ENCODE measurements around the gene ZNF610.

ZNF610 gene

DNA sequence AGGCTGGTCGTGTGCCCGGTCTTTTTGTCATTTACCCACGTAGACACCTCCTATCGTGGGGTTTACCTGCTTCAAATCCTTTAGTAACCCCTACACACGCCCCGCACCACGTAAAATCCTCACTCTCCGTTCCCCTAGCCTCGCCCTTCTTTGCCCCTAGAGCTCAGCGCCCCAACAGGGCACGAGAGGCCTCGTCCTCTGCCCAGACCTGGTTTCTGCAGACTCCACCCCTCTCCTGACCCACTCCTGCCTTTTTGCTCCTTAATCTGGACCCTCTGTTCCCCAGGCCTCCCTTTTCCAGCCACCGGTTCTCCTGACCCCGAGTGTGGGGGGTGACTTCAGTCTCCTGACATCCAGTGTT is 62.0 kb downstream of the ZNF610 start:
- no peak for DNase-seq

DNA sequence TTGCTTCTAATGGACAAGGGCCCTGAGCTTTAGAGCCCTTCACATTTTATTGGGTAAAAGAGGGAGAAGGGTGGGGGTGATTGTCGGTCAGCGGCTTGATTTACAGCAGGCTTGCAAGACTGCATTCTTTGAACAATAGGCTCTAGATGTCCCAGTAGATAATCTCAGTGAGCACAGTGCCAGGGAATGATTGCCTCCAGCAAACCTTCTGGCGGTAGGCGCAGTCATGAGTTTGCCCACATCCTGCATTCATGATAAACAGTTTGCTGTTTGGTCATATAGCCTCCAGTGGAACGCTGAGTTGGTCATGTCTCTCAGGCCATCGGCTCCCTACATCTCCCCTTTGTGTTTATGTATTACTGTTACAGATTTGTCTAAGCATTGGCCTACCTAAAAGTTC is 74.2 kb downstream of the ZNF610 start:
- no peak for DNase-seq

DNA sequence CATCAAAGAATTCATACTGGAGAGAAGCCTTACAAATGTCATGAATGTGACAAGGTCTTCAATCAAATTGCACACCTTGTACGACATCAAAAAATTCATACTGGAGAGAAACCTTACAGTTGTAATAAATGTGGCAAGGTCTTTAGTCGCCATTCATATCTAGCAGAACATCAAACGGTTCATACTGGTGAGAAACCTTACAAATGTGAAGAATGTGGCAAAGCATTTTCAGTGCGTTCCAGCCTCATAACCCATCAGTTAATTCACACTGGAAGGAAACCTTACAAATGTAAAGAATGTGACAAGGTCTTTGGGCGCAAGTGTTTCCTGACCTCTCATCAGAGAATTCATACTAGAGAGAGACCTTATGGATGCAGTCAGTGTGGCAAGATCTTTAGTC is 79.7 kb downstream of the ZNF610 start:
- DNase-seq = no peak
